ENCODE results near the gene CHMP6. TPM values are rescaled to one million over a fixed set of nuclear protein-coding genes. Genes with fewer than 3 reads are reported as not detected.

CHMP6 gene
- total and polyA plus RNA-seq, 4 donors, result 15.9 to 30.9 (median 26.8) TPM

DNA sequence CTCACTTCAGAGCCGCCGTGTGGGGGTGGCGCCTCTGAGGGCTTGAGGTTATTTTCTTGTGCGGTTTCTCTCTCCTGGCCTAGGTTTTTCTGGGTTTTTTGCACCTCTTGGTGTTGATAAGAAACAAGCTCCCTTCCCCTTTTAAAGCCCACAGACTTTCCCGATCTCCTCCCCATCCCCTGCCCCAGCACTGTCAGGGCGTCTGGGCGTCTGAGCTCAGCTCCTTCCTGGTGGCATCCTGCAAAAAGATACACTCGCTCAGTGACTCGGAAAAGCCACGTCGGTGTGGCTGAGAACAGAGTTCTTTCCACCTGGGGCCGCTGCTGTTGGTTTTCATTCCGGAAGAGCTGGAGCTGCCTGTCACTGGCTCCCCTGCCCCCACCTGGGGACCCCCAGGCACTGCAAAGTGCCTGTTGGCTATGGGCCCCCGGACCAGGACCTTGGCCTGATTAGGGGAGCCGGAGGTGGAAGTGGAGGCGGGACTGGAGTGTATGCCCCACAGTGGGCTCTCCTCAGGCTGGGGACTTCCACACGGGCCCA lies 57.8 kb downstream of the CHMP6 start:
- no peaks in the 10 kb centered on the region for H3K9me3 ChIP-seq (ENCODE audit: control insufficient read depth, low read length)
- no peak for ATAC-seq (ENCODE audit: low FRiP score)
- no peak overlapping the region for H3K27ac ChIP-seq (ENCODE audit: low read depth in 1 of 2, low read length in 2 of 2)
- H3K36me3 ChIP-seq (ENCODE audit: control insufficient read depth in 1 of 2, insufficient read depth in 2 of 2, low read length in 1 of 2), result no peaks in the 10 kb centered on the region
- WGBS, 2 donors, result 84 to 91% methylated on average over 17 of the region's 17 CpGs
- intact Hi-C loops (cut with DNase I), result no loop called here
- H3K4me1 ChIP-seq (ENCODE audit: control insufficient read depth in 1 of 2, insufficient read depth in 2 of 2, low read length in 2 of 2), result no peaks in the 10 kb centered on the region
- H3K4me3 ChIP-seq (ENCODE audit: low read length in 2 of 2), result no peak overlapping the region
- no peaks in the 10 kb centered on the region for H3K27me3 ChIP-seq (ENCODE audit: control insufficient read depth in 1 of 2, insufficient read depth in 2 of 2, low read length in 1 of 2)
- DNase-seq, result no peak

Other genes starting within 250 kb of the CHMP6 start
- 10 to 100 TPM; 19.2 to 23.7 TPM for gene BAIAP2, start 43.3 kb downstream of the CHMP6 start, total RNA-seq
- 1 to 10 TPM; 1.7 to 9.5 TPM for gene BAIAP2, start 43.3 kb downstream of the CHMP6 start, polyA plus RNA-seq
- not detected for gene PVALEF, start 173.7 kb downstream of the CHMP6 start, total RNA-seq
- not detected for gene PVALEF, start 173.7 kb downstream of the CHMP6 start, polyA plus RNA-seq
- 10 to 100 TPM; 14.2 to 15.1 TPM for gene AATK, start 174.4 kb downstream of the CHMP6 start, total RNA-seq
- 1 to 10 TPM; 2.9 to 4.0 TPM for gene AATK, start 174.4 kb downstream of the CHMP6 start, polyA plus RNA-seq
- 10 to 100 TPM in 1 of 2 donors, 1 to 10 TPM in 1; 6.7 to 11.3 TPM for gene CEP131, start 231.1 kb downstream of the CHMP6 start, total RNA-seq
- 10 to 100 TPM in 1 of 2 donors, 1 to 10 TPM in 1; 5.0 to 86.6 TPM for gene CEP131, start 231.1 kb downstream of the CHMP6 start, polyA plus RNA-seq
- 10 to 100 TPM; 25.6 to 44.4 TPM for gene TEPSIN, start 247.2 kb downstream of the CHMP6 start, total RNA-seq
- gene TEPSIN, start 247.2 kb downstream of the CHMP6 start, polyA plus RNA-seq, result 10 to 100 TPM in 1 of 2 donors, 1 to 10 TPM in 1; 5.6 to 79.0 TPM
- gene NDUFAF8, start 247.5 kb downstream of the CHMP6 start, total RNA-seq, result 10 to 100 TPM; 20.2 to 27.4 TPM
- 10 to 100 TPM; 26.5 to 46.5 TPM for gene NDUFAF8, start 247.5 kb downstream of the CHMP6 start, polyA plus RNA-seq

Measured in aorta (tissue), 5 donors.